HG03060 (cell line): ENCODE measurements around the gene ATP5F1E.

Experiments
- ATAC-seq: cut with Tn5 transposase; IDR thresholded peaks from one replicate; pipeline ENCODE4 v1.9.1; 2021; ENCODE audit warnings: low read depth, moderate number of reproducible peaks; ENCODE audit not compliant: unreplicated experiment

ATP5F1E gene

GRCh38 chr20:59032023-59032712, at the start of gene ATP5F1E:
TSS of gene ATP5F1E (minus strand) at chr20:59032335. CDS start at chr20:59032251, 84 bp downstream.
- ATAC-seq, result no peak

- no peak for ATAC-seq
These were observed 48.9 kb upstream of the ATP5F1E start for GRCh38 chr20:59081036-59081435.

GRCh38 chr20:59078231-59078630, 46.1 kb upstream of the ATP5F1E start:
- no peak for ATAC-seq

- no peak for ATAC-seq
These were observed 45.6 kb upstream of the ATP5F1E start for GRCh38 chr20:59077705-59078104.

GRCh38 chr20:59075934-59076508, 43.9 kb upstream of the ATP5F1E start:
- no peak for ATAC-seq

GRCh38 chr20:59074456-59074855, 42.3 kb upstream of the ATP5F1E start:
- ATAC-seq, result no peak

GRCh38 chr20:59073582-59073981, 41.4 kb upstream of the ATP5F1E start:
- no peak for ATAC-seq

GRCh38 chr20:59071216-59071615, 39.1 kb upstream of the ATP5F1E start:
- peak; percentile 60 for ATAC-seq

- no peak for ATAC-seq
These were observed 36.9 kb upstream of the ATP5F1E start for GRCh38 chr20:59069026-59069425.

GRCh38 chr20:59068534-59068933, 36.4 kb upstream of the ATP5F1E start:
- ATAC-seq, result no peak

- ATAC-seq, result no peak
These were observed 32.1 kb upstream of the ATP5F1E start for GRCh38 chr20:59064214-59064722.

GRCh38 chr20:59063358-59064213, 31.5 kb upstream of the ATP5F1E start:
- no peak for ATAC-seq

GRCh38 chr20:59062081-59062480, 29.9 kb upstream of the ATP5F1E start:
- no peak for ATAC-seq

GRCh38 chr20:59055302-59055701, 23.2 kb upstream of the ATP5F1E start:
- no peak for ATAC-seq

- no peak for ATAC-seq
These were observed 19.6 kb upstream of the ATP5F1E start for GRCh38 chr20:59051666-59052185.

- no peak for ATAC-seq
These were observed 18.3 kb upstream of the ATP5F1E start for GRCh38 chr20:59050437-59050836.

GRCh38 chr20:59048681-59049030, 16.5 kb upstream of the ATP5F1E start:
- no peak for ATAC-seq

GRCh38 chr20:59047938-59048680, 16.0 kb upstream of the ATP5F1E start:
- ATAC-seq, result no peak

- no peak for ATAC-seq
These were observed 14.7 kb upstream of the ATP5F1E start for GRCh38 chr20:59046862-59047261.

GRCh38 chr20:59044796-59045195, 12.7 kb upstream of the ATP5F1E start:
- ATAC-seq, result no peak
